Esophagus squamous epithelium (tissue), 5 donors: ENCODE data around the gene RNF180. TPM values are rescaled to one million over a fixed set of nuclear protein-coding genes. Genes with fewer than 3 reads are reported as not detected.

Source experiments
- DNase-seq: peaks from one replicate; lab custom pipeline; 2025; lab: John Stamatoyannopoulos, UW
- H3K27ac ChIP-seq, 4 donors: fragments of 200-600 bp; sonication (generic); one replicate each; pipeline ENCODE4 v1.5.1; 2016 to 2019; ENCODE audit warnings: mild to moderate bottlenecking in 1 of 4
- H3K27me3 ChIP-seq, 4 donors: fragments of 200-600 bp; sonication (generic); 1 replicate in 3 of 4; 2 replicates in 1 of 4; pipeline versions ENCODE4 v1.5.1 to v1.6.0; 2017 to 2021; ENCODE audit warnings: antibody characterized with exemption in 1 of 4
- H3K36me3 ChIP-seq, 3 donors: fragments of 200-600 bp; sonication (generic); one replicate each; pipeline ENCODE4 v1.5.1; 2016 to 2019
- H3K4me1 ChIP-seq, 3 donors: fragments of 200-600 bp; sonication (generic); one replicate each; pipeline ENCODE4 v1.5.1; 2017 to 2019
- H3K4me3 ChIP-seq, 4 donors: fragments of 200-600 bp; sonication (generic); 1 replicate in 3 of 4; 2 replicates in 1 of 4; pipeline ENCODE4 v1.5.1; 2016 to 2019; ENCODE audit warnings: mild to moderate bottlenecking in 2 of 4, moderate library complexity in 1 of 4
- H3K9me3 ChIP-seq, 3 donors: fragments of 200-600 bp; sonication (generic); one replicate each; pipeline ENCODE4 v1.5.1; 2016 to 2019
- CTCF ChIP-seq, 6 experiments: fragments of 450-650 bp in 4 of 6; fragments of 200-600 bp in 2 of 6; sonication (generic) in 2 of 6; IDR thresholded peaks; one replicate each; pipeline ENCODE4 v1.5.1; 2016 to 2019; ENCODE audit warnings: antibody characterized with exemption in 6 of 6, mild to moderate bottlenecking in 4 of 6, moderate library complexity in 4 of 6
- POLR2A ChIP-seq, 4 donors: fragments of 450-650 bp; IDR thresholded peaks; one replicate each; pipeline ENCODE4 v1.6.1; 2017; ENCODE audit warnings: antibody characterized with exemption in 4 of 4, mild to moderate bottlenecking in 4 of 4, moderate library complexity in 3 of 4
- WGBS, 2 donors: methylation state at CpG; one replicate each; pipeline ENCODE4 v1.1.5; 2018; 5-methylcytosine and 5-hydroxymethylcytosine counted together
- intact Hi-C: fragments of 100-400 bp; cut with DNase I; formaldehyde crosslinking; loops from one replicate; pipeline ENCODE4 v1.15.0; 2022
- total RNA-seq, 4 donors: library from RNA; depleted of rRNA; stranded (reverse); fragments of >200 nt; gene quantifications; one replicate each; pipeline ENCODE4 v1.1.0, GENCODE V29; 2016
- donor health status: DM: yes; HTN: yes; CAD: no.

Gene RNF180
- total RNA-seq, 4 donors from 2014 or later: 2.1 to 9.5 (median 3.3) TPM

DNA sequence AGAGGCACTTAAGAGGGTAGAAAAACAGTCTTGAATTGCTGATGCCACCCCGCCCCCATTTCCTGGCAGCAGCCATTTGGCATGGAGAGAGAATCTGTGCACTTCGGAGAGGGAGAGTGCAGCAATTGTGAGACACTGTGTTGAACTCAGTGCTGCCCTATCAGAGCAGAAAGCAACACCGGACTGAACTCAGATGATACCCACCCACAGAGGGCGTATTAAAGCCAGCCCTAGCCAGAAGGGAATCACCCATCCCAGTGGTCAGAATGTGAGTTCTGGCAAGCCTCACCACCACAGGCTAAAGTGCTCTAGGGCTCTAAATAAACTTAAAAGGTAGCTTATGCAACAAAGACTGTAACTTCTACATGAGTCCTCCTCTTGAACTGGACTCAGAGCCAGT is 251.7 kb downstream of the RNF180 start:
- Histone ChIP-seq H3K9me3 (no peaks in the 10 kb centered on the region), H3K27me3 (no peaks in the 10 kb centered on the region), H3K36me3 (no peaks in the 10 kb centered on the region), H3K4me1 (no peaks in the 10 kb centered on the region), H3K27ac (no peak overlapping the region), H3K4me3 (no peak overlapping the region)
- intact Hi-C loops: no loop called here
- 48 to 56% methylated on average over 3 to 4 of the region's 4 CpGs for WGBS, 2 donors
- no peak for TF ChIP-seq CTCF (IDR thresholded peaks at IDR 0.05)
- no peak for TF ChIP-seq POLR2A (IDR thresholded peaks at IDR 0.05)
- DNase-seq: no peak

GRCh38 chr5:64418013-64418412 is 252.4 kb downstream of the RNF180 start:
- Histone ChIP-seq H3K4me1 (no peaks in the 10 kb centered on the region), H3K36me3 (no peaks in the 10 kb centered on the region), H3K9me3 (no peaks in the 10 kb centered on the region), H3K27ac (no peak overlapping the region), H3K4me3 (no peak overlapping the region), H3K27me3 (no peaks in the 10 kb centered on the region)
- TF ChIP-seq CTCF (IDR thresholded peaks at IDR 0.05) (no peak), POLR2A (IDR thresholded peaks at IDR 0.05) (no peak)
- 76 to 80% methylated on average over 2 of the region's 2 CpGs for WGBS, 2 donors
- no peak for DNase-seq
- intact Hi-C loops: no loop called here

Other genes starting within 250 kb of the RNF180 start
- not detected for gene HTR1A, start 203.4 kb upstream of the RNF180 start, total RNA-seq